PFSK-1 (cell line): ENCODE measurements around the gene TMEM163.

Source experiments
- FOXP2 ChIP-seq: optimal IDR thresholded peaks from 2 replicates; pipeline ENCODE3; 2011; ENCODE audit warnings: borderline replicate concordance, control low read depth, inconsistent platforms; ENCODE audit not compliant: insufficient read depth; ENCODE audit errors: extremely low read length, extremely low read depth
- POLR2AphosphoS5 ChIP-seq: IDR thresholded peaks from 2 replicates; pipeline ENCODE4 v1.6.1; 2012; ENCODE audit warnings: low read depth, mild to moderate bottlenecking, control low read depth, low read length, moderate library complexity
- SIN3A ChIP-seq: IDR thresholded peaks from 2 replicates; pipeline ENCODE4 v1.6.1; 2012; ENCODE audit warnings: mild to moderate bottlenecking, low read length, moderate library complexity, borderline replicate concordance; ENCODE audit not compliant: insufficient read depth
- TAF1 ChIP-seq: IDR thresholded peaks from 2 replicates; pipeline ENCODE4 v1.6.1; 2012; ENCODE audit warnings: low read length, control low read depth, borderline replicate concordance; ENCODE audit not compliant: insufficient read depth
- TF ChIP-seq, protein P1 (sequence below), 2 experiments: IDR thresholded peaks; 2 replicates each; pipeline versions ENCODE4 v1.6.1 to v1.8.0; 2011 to 2012; ENCODE audit warnings: low read depth in 2 of 2, low read length in 2 of 2, control low read depth in 1 of 2, inconsistent platforms in 1 of 2, mild to moderate bottlenecking in 1 of 2, moderate library complexity in 1 of 2; ENCODE audit not compliant: insufficient read depth in 1 of 2

TMEM163 gene

DNA sequence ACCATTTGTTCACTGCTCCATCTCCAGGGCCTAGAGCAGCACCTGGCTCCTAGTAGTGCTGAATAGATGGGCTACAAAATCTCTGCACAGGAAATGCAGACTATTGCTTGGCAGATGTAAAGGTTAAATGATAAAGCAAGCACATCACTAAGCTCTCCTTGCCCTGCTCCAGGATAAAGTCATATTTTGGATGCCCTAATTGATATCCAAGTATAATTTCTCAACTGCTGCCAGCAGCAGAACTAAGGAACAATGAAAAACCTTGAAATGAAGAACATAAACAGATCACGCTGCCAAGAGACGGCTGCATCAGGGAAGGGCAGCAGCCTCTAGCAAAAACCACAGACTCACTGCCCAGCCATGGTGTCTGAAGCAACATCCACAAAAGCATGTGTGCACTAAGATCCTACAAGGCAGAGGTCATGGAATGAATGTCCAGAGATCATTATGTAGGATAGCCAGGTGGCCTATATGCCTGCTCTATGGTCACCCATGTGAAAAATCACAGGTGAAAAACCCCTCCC is 134.7 kb downstream of the TMEM163 start:
- TF ChIP-seq FOXP2 (no peak), SIN3A (no peak), TAF1 (no peak), POLR2AphosphoS5 (no peak)
- TF ChIP-seq, protein P1, sequence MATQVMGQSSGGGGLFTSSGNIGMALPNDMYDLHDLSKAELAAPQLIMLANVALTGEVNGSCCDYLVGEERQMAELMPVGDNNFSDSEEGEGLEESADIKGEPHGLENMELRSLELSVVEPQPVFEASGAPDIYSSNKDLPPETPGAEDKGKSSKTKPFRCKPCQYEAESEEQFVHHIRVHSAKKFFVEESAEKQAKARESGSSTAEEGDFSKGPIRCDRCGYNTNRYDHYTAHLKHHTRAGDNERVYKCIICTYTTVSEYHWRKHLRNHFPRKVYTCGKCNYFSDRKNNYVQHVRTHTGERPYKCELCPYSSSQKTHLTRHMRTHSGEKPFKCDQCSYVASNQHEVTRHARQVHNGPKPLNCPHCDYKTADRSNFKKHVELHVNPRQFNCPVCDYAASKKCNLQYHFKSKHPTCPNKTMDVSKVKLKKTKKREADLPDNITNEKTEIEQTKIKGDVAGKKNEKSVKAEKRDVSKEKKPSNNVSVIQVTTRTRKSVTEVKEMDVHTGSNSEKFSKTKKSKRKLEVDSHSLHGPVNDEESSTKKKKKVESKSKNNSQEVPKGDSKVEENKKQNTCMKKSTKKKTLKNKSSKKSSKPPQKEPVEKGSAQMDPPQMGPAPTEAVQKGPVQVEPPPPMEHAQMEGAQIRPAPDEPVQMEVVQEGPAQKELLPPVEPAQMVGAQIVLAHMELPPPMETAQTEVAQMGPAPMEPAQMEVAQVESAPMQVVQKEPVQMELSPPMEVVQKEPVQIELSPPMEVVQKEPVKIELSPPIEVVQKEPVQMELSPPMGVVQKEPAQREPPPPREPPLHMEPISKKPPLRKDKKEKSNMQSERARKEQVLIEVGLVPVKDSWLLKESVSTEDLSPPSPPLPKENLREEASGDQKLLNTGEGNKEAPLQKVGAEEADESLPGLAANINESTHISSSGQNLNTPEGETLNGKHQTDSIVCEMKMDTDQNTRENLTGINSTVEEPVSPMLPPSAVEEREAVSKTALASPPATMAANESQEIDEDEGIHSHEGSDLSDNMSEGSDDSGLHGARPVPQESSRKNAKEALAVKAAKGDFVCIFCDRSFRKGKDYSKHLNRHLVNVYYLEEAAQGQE (IDR thresholded peaks at IDR 0.05; ENCODE audit: insufficient read depth in 1 of 2, low read depth in 2 of 2, low read length in 2 of 2): no peak

DNA sequence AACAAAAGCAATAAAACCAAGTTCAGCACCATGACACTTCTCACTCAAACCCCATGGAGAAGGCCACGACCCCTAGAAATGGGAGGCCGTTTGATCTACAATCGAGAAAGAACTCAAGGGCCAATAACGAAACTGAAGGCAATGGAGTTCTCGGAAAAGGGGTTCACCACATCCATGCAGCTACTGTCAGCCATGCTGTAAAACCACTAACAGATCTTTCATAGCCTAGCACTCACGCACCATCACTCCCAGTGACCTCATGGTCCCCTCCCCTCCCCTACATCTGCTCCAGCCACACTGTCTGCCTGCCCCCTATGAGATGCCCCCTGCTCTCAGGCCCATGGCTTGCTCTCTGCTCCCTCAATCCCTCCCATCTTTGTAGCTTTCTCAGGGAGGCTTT is 135.3 kb downstream of the TMEM163 start:
- TF ChIP-seq SIN3A: no peak
- TF ChIP-seq, protein P1 (IDR thresholded peaks at IDR 0.05; ENCODE audit: insufficient read depth in 1 of 2, low read depth in 2 of 2, low read length in 2 of 2): no peak

DNA sequence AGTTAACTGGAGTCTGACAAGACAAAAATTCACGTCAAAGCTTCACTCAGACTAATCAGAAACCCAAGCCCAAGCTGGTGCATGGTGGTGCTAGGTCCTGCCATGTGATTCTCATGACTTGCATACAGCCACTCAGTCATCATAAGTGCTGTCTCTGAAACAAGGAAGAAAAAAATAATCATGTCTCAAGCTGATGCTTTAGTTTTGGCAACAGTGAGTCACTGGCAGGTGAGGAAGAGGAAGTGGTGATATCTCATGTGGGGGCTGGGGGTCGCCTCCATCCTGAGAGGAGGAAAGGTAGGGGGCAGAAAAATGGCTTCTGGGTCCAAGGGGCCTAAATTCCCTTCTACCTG is 136.3 kb downstream of the TMEM163 start:
- TF ChIP-seq TAF1: no peak
- TF ChIP-seq, protein P1 (IDR thresholded peaks at IDR 0.05; ENCODE audit: insufficient read depth in 1 of 2, low read depth in 2 of 2, low read length in 2 of 2): no peak
- no peak for TF ChIP-seq POLR2AphosphoS5
- no peak for TF ChIP-seq SIN3A
- no peak for TF ChIP-seq FOXP2

DNA sequence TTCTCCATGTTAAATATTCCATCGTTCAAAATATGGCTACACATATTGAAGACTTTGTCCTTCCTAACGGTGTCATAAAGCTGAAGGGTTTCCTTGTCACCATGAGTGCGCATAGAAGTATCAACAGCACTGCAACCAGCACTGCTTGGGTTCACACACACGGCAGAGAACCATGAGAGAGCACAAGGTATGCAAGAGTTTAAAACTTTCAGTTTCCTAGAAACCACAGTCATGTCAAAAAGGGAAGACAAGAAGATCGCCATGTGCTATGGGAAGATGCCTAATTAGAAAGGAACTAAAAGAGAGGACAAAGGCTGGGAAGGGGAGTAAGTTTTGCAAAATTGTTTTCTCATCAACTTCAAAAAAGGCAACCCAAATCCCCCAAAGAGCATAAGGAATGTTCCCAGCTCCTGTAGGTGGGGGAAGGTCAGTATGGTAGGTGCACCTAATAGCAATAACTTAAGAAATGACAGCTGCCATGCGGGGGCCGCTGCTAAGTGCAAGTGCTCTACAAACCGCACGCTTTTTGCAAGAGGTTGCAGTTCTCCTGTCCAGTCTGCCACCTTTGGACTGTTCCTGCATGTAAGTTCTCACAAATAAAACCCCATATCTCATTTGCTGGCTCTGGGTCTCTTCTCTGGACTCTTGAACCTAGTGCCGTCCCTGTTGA is 136.8 kb downstream of the TMEM163 start:
- TF ChIP-seq FOXP2: no peak
- TF ChIP-seq, protein P1 (IDR thresholded peaks at IDR 0.05; ENCODE audit: insufficient read depth in 1 of 2, low read depth in 2 of 2, low read length in 2 of 2): no peak
- TF ChIP-seq SIN3A: no peak
- TF ChIP-seq POLR2AphosphoS5: no peak
- TF ChIP-seq TAF1: no peak

- no peak for TF ChIP-seq SIN3A
- TF ChIP-seq, protein P1 (IDR thresholded peaks at IDR 0.05; ENCODE audit: insufficient read depth in 1 of 2, low read depth in 2 of 2, low read length in 2 of 2): no peak
- no peak for TF ChIP-seq POLR2AphosphoS5
- TF ChIP-seq FOXP2: no peak
- no peak for TF ChIP-seq TAF1
Observed at GRCh38 chr2:134578316-134578715, 140.5 kb downstream of the TMEM163 start.
